Body of pancreas (tissue), 4 donors: ENCODE results near the gene GALNTL6.

Experiments
- POLR2A ChIP-seq, 3 donors: fragments of 450-650 bp; IDR thresholded peaks; one replicate each; pipeline ENCODE4 v1.6.1; 2016; ENCODE audit warnings: antibody characterized with exemption in 3 of 3, mild to moderate bottlenecking in 2 of 3
- TF ChIP-seq, protein P1 (sequence below), 7 experiments: fragments of 450-650 bp in 4 of 7; fragments of 200-600 bp in 3 of 7; sonication (generic) in 3 of 7; IDR thresholded peaks; one replicate each; pipeline ENCODE4 v1.5.1; 2016 to 2019; ENCODE audit warnings: antibody characterized with exemption in 7 of 7

DNA sequence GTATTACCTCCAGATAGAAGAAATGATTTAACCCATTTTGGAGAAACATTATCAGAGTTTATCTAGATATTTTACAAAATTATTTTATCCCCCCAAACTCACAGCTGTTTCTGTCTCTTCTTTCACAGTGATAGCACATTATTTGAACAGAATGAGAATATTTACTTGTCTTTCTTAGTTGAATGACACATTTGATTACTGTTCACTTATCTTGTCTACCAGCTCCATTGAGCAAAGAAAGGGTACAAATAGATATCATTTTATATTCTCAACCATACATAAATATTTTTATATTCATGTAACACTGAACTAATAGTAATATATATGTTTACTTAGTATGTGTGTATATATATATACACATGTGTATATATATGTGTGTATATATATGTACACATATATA lies 364.2 kb downstream of the GALNTL6 start:
- TF ChIP-seq POLR2A (IDR thresholded peaks at IDR 0.05), result no peak
- TF ChIP-seq, protein P1, sequence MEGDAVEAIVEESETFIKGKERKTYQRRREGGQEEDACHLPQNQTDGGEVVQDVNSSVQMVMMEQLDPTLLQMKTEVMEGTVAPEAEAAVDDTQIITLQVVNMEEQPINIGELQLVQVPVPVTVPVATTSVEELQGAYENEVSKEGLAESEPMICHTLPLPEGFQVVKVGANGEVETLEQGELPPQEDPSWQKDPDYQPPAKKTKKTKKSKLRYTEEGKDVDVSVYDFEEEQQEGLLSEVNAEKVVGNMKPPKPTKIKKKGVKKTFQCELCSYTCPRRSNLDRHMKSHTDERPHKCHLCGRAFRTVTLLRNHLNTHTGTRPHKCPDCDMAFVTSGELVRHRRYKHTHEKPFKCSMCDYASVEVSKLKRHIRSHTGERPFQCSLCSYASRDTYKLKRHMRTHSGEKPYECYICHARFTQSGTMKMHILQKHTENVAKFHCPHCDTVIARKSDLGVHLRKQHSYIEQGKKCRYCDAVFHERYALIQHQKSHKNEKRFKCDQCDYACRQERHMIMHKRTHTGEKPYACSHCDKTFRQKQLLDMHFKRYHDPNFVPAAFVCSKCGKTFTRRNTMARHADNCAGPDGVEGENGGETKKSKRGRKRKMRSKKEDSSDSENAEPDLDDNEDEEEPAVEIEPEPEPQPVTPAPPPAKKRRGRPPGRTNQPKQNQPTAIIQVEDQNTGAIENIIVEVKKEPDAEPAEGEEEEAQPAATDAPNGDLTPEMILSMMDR (IDR thresholded peaks at IDR 0.05), result no peak
